B cell (primary cell): ENCODE results near the gene GNGT2.

Experiments
- CTCF ChIP-seq: fragments of 200-600 bp; IDR thresholded peaks from one replicate; pipeline ENCODE4 v1.8.0; 2022; ENCODE audit warnings: antibody characterized with exemption, mild to moderate bottlenecking
- EZH2 ChIP-seq: IDR thresholded peaks from 2 replicates; pipeline ENCODE4 v1.6.1; 2012; ENCODE audit warnings: borderline replicate concordance, low read depth, mild to moderate bottlenecking, moderate library complexity, low read length; ENCODE audit not compliant: insufficient read depth, poor library complexity, severe bottlenecking

- TF ChIP-seq CTCF, result no peak
- no peak for TF ChIP-seq EZH2
Observed at GRCh38 chr17:49244839-49245238, 34.5 kb upstream of the GNGT2 start.
